ENCODE data around the gene SCGB1D4. TPM values are rescaled to one million over a fixed set of nuclear protein-coding genes. Genes with fewer than 3 reads are reported as not detected.
A peak's percentile ranks its signal among the peaks of the same experiment; 100 is the strongest.

Gene SCGB1D4
- total RNA-seq, 2 donors from 2014 or later = not detected

GRCh38 chr11:62306227-62306626 is 7.4 kb upstream of the SCGB1D4 start:
- Mint-ChIP-seq H3K36me3 (ENCODE audit: low read depth) (no peaks in the 10 kb centered on the region), H3K27ac (no peak overlapping the region), H3K27me3 (ENCODE audit: insufficient read depth) (peaks cover 16% of the 10 kb centered on the region), H3K4me3 (no peak overlapping the region), H3K4me1 (no peaks in the 10 kb centered on the region), H3K9me3 (peaks cover 13% of the 10 kb centered on the region)
- Histone ChIP-seq H3K36me3 (ENCODE audit: control insufficient read depth, insufficient read depth, low read length) (no peaks in the 10 kb centered on the region), H3K27ac (ENCODE audit: low read depth, low read length) (no peak overlapping the region), H3K4me3 (ENCODE audit: low read length) (no peak overlapping the region), H3K27me3 (ENCODE audit: control insufficient read depth, insufficient read depth, low read length, poor library complexity, severe bottlenecking) (no peaks in the 10 kb centered on the region), H3K9me3 (ENCODE audit: control insufficient read depth, low read length) (peaks cover 13% of the 10 kb centered on the region), H3K9ac (ENCODE audit: extremely low read depth, low read length, poor library complexity, severe bottlenecking) (no peak overlapping the region), H3K4me1 (ENCODE audit: control insufficient read depth, insufficient read depth, low read length) (no peaks in the 10 kb centered on the region)
- whole genome bisulfite sequencing, 2 experiments (ENCODE audit: insufficient coverage in 1 of 2, insufficient read length in 1 of 2) = 58 to 61% methylated on average over 4 to 6 of the region's 6 CpGs
- TF ChIP-seq, protein P1, sequence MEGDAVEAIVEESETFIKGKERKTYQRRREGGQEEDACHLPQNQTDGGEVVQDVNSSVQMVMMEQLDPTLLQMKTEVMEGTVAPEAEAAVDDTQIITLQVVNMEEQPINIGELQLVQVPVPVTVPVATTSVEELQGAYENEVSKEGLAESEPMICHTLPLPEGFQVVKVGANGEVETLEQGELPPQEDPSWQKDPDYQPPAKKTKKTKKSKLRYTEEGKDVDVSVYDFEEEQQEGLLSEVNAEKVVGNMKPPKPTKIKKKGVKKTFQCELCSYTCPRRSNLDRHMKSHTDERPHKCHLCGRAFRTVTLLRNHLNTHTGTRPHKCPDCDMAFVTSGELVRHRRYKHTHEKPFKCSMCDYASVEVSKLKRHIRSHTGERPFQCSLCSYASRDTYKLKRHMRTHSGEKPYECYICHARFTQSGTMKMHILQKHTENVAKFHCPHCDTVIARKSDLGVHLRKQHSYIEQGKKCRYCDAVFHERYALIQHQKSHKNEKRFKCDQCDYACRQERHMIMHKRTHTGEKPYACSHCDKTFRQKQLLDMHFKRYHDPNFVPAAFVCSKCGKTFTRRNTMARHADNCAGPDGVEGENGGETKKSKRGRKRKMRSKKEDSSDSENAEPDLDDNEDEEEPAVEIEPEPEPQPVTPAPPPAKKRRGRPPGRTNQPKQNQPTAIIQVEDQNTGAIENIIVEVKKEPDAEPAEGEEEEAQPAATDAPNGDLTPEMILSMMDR (conservative IDR thresholded peaks at IDR 0.05) = no peak
- no peak for DNase-seq

GRCh38 chr11:62295504-62295903 is 3.4 kb downstream of the SCGB1D4 start:
- Histone ChIP-seq H3K9ac (ENCODE audit: extremely low read depth, low read length, poor library complexity, severe bottlenecking) (no peak overlapping the region), H3K4me1 (ENCODE audit: control insufficient read depth, insufficient read depth, low read length) (no peaks in the 10 kb centered on the region), H3K4me3 (ENCODE audit: low read length) (no peak overlapping the region), H3K27ac (ENCODE audit: low read depth, low read length) (no peak overlapping the region), H3K36me3 (ENCODE audit: control insufficient read depth, insufficient read depth, low read length) (no peaks in the 10 kb centered on the region), H3K27me3 (ENCODE audit: control insufficient read depth, insufficient read depth, low read length, poor library complexity, severe bottlenecking) (no peaks in the 10 kb centered on the region), H3K9me3 (ENCODE audit: control insufficient read depth, low read length) (no peaks in the 10 kb centered on the region)
- H3K4me3 Mint-ChIP-seq = no peak overlapping the region
- no peak overlapping the region for H3K27ac Mint-ChIP-seq
- peaks cover 3% of the 10 kb centered on the region for H3K9me3 Mint-ChIP-seq
- H3K27me3 Mint-ChIP-seq (ENCODE audit: insufficient read depth) = peaks cover 10% of the 10 kb centered on the region
- no peaks in the 10 kb centered on the region for H3K4me1 Mint-ChIP-seq
- WGBS, 2 experiments (ENCODE audit: insufficient coverage in 1 of 2, insufficient read length in 1 of 2) = 80 to 85% methylated on average over 2 of the region's 2 CpGs
- TF ChIP-seq, protein P1 (conservative IDR thresholded peaks at IDR 0.05) = no peak
- peak; percentile 83 for DNase-seq
- no peaks in the 10 kb centered on the region for H3K36me3 Mint-ChIP-seq (ENCODE audit: low read depth)

DNA sequence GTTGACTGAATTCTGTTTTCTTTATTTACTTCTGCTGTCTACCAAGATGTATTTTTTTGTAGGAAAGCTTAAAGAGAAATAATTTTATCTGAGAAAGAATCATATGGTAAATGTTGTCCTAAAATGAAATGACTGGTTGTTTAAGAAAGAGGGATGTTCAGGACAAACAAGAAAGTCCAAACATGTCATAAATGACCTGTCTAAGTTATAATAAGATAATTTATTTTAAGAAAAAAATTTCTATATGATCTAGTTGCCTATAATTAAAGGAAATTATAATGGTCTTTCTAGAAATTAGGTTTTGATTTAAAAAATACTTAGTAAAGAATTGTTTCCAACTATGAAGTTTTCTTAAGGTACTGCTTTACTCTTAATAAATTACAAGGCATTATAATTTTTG is 18.4 kb downstream of the SCGB1D4 start:
- no peak overlapping the region for H3K9ac ChIP-seq (ENCODE audit: extremely low read depth, low read length, poor library complexity, severe bottlenecking)
- no peaks in the 10 kb centered on the region for H3K27me3 ChIP-seq (ENCODE audit: control insufficient read depth, insufficient read depth, low read length, poor library complexity, severe bottlenecking)
- H3K4me1 Mint-ChIP-seq = no peaks in the 10 kb centered on the region
- TF ChIP-seq, protein P1 (conservative IDR thresholded peaks at IDR 0.05) = no peak
- H3K9me3 Mint-ChIP-seq = peaks cover 45% of the 10 kb centered on the region
- H3K27ac Mint-ChIP-seq = no peak overlapping the region
- H3K27me3 Mint-ChIP-seq (ENCODE audit: insufficient read depth) = no peaks in the 10 kb centered on the region
- H3K4me3 ChIP-seq (ENCODE audit: low read length) = peak overlapping the region; percentile 60
- no peaks in the 10 kb centered on the region for H3K36me3 ChIP-seq (ENCODE audit: control insufficient read depth, insufficient read depth, low read length)
- H3K27ac ChIP-seq (ENCODE audit: low read depth, low read length) = no peak overlapping the region
- H3K4me3 Mint-ChIP-seq = no peak overlapping the region
- no peak for DNase-seq
- no peaks in the 10 kb centered on the region for H3K4me1 ChIP-seq (ENCODE audit: control insufficient read depth, insufficient read depth, low read length)
- H3K36me3 Mint-ChIP-seq (ENCODE audit: low read depth) = peaks cover 2% of the 10 kb centered on the region
- H3K9me3 ChIP-seq (ENCODE audit: control insufficient read depth, low read length) = peaks cover 41% of the 10 kb centered on the region

All from endodermal cell (in vitro differentiated cells).